ENCODE results near the gene HSDL1. TPM values are rescaled to one million over a fixed set of nuclear protein-coding genes. Genes with fewer than 3 reads are reported as not detected.

HSDL1 gene
- total RNA-seq, 4 donors from 2014 or later, result 10.1 to 19.2 (median 13.3) TPM

DNA sequence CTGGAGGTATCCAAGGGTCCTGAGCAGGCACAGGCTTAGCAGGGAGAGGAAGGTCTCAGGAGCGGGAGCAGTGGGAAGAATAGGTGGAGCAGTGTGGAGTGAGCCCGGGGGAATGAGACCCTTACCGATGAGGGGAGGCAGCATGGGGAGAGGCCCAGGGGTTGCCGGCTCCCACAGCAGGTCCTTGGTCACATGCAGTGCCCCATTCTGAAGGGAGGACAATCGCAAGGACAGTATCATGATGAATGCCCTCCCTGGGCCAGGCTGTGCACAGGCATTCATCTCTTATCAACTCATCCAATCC is 38.5 kb upstream of the HSDL1 start:
- H3K27me3 ChIP-seq, result no peaks in the 10 kb centered on the region
- no peak for TF ChIP-seq POLR2A (IDR thresholded peaks at IDR 0.05)
- TF ChIP-seq, protein P1, sequence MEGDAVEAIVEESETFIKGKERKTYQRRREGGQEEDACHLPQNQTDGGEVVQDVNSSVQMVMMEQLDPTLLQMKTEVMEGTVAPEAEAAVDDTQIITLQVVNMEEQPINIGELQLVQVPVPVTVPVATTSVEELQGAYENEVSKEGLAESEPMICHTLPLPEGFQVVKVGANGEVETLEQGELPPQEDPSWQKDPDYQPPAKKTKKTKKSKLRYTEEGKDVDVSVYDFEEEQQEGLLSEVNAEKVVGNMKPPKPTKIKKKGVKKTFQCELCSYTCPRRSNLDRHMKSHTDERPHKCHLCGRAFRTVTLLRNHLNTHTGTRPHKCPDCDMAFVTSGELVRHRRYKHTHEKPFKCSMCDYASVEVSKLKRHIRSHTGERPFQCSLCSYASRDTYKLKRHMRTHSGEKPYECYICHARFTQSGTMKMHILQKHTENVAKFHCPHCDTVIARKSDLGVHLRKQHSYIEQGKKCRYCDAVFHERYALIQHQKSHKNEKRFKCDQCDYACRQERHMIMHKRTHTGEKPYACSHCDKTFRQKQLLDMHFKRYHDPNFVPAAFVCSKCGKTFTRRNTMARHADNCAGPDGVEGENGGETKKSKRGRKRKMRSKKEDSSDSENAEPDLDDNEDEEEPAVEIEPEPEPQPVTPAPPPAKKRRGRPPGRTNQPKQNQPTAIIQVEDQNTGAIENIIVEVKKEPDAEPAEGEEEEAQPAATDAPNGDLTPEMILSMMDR (IDR thresholded peaks at IDR 0.05), result no peak
- no peak for TF ChIP-seq POLR2AphosphoS5 (IDR thresholded peaks at IDR 0.05)
- TF ChIP-seq EP300 (IDR thresholded peaks at IDR 0.05), result no peak
- WGBS, 2 donors (ENCODE audit: low coverage in 1 of 2), result 93% methylated on average over 5 of the region's 5 CpGs; no CpG with 5 or more reads in 1 of the 2 donors
- H3K27ac ChIP-seq, result peak overlapping the region in 2 of 4 donors; percentile 36 to 43
- no peaks in the 10 kb centered on the region for H3K9me3 ChIP-seq
- H3K36me3 ChIP-seq, result peaks cover 0 to 66% of the 10 kb centered on the region in 2 donors
- peaks cover 0 to 40% (median 3%) of the 10 kb centered on the region in 3 donors for H3K4me1 ChIP-seq
- ATAC-seq, result no peak
- H3K4me3 ChIP-seq, result no peak overlapping the region

DNA sequence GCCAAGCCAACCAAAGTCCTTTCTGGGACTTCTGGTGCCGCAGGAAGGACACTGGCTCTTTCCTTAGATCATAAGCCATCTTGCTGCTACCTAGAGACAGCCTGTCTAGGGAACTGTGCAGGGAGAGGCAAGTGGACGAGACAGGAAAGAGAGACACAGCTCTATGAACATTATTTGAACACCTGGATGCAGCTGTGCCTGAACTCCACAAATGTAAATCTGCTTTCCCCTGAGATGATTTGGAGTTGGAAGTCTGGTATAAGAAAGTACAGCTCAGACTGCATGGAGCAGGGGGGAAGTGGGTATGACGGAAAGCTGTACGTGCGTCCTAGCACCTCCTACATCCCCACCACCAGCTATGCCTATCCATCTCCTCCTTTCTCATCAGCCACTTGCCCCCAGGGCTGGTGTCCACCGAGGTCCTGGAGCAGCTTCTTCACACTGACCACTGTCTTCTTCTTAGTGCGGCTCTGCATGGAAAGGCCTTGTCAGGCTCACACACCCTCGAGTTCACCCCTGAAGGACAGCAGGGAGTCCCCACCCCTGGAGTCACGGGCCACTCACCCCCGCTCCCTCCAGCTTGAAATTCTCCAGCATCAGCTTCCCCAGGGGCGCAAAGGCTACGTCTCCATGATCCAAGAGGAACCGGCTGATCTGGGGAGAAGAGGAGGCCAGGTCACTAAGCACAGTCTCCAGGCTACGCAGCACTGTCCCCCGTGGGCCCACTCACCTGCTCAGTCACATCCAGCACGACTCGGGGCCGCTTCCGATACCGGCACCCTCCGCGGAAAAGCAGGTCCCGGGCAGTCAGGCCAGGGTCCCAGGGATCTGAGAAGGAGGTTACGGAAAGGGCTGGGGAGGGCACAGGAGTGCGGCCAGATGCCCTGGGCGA is 37.9 kb upstream of the HSDL1 start:
- Histone ChIP-seq H3K4me3 (no peak overlapping the region), H3K4me1 (peaks cover 0 to 46% (median 4%) of the 10 kb centered on the region in 3 donors), H3K9me3 (no peaks in the 10 kb centered on the region), H3K36me3 (peaks cover 0 to 71% of the 10 kb centered on the region in 2 donors), H3K27me3 (no peaks in the 10 kb centered on the region), H3K27ac (peak overlapping the region in 1 of 4 donors; percentile 36)
- no peak for ATAC-seq
- WGBS, 2 donors (ENCODE audit: low coverage in 1 of 2), result 95 to 100% methylated on average over 3 to 13 of the region's 26 CpGs
- TF ChIP-seq EP300 (IDR thresholded peaks at IDR 0.05), result no peak
- TF ChIP-seq, protein P1 (IDR thresholded peaks at IDR 0.05), result no peak
- no peak for TF ChIP-seq POLR2A (IDR thresholded peaks at IDR 0.05)
- no peak for TF ChIP-seq POLR2AphosphoS5 (IDR thresholded peaks at IDR 0.05)

DNA sequence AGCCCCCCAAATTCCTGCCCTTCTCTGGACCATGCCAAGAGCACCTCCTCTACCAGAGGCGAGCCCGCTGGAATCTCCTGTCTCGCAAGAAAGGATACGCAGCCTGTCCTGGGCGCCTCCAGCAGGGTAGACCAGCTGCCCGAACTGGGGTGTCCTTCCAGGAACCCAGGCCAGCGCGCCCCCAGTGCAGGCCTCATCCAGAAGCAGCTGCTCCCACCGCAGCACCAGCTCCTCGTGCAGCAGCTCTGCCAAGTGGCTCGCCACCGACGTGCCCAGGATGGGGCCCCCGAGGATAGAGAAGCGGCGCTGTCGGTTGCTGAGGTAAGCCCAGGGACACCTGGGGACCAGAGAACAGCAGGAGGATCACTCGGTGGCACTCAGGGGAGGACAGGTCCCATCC is 37.1 kb upstream of the HSDL1 start:
- Histone ChIP-seq H3K36me3 (peaks cover 0 to 71% of the 10 kb centered on the region in 2 donors), H3K27ac (no peak overlapping the region), H3K27me3 (no peaks in the 10 kb centered on the region), H3K4me3 (no peak overlapping the region), H3K4me1 (peaks cover 0 to 51% (median 12%) of the 10 kb centered on the region in 3 donors), H3K9me3 (no peaks in the 10 kb centered on the region)
- WGBS, 2 donors (ENCODE audit: low coverage in 1 of 2), result 100% methylated on average over 2 of the region's 18 CpGs; no CpG with 5 or more reads in 1 of the 2 donors
- TF ChIP-seq, protein P1 (IDR thresholded peaks at IDR 0.05), result no peak
- TF ChIP-seq EP300 (IDR thresholded peaks at IDR 0.05) (no peak), POLR2AphosphoS5 (IDR thresholded peaks at IDR 0.05) (no peak), POLR2A (IDR thresholded peaks at IDR 0.05) (no peak)
- no peak for ATAC-seq

DNA sequence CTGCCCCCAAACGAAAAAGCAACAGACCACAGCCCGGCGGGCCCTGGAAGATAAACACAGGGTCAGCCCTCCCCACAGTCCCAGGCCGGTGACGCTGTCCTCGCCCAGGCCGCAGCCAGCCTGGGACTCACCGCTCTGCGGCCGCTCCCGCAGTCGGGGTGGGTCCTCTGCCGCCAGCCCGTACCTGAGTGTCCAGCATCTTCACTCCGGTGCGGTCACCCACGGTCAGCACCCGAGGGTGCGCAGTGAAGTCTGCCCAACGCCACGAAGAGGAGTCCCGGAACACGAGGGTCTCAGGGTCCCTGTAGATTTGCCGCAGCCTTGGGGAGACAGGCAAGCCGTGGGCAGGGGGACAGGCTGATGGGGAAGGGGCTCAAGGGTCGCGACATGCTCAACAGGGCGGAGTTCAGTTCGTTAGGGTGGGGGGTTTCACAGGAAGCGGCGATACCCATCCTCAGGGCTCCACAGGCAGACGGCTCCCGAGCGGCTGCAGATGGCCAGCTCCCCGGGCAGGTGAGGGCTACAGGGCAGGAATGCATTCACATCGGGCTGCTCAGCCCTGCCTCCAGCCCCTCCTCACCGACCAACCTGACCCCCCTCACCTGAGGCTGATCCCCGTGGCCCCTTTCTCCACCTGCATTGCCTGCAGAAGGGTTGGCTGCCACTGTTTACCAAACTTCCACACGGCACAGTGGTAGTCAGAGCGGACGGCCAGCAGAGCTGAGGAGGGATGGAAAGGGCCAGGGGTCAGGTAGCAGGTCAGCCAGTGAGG is 36.4 kb upstream of the HSDL1 start:
- H3K27ac ChIP-seq, result peak overlapping the region in 1 of 4 donors; percentile 38
- ATAC-seq, result no peak
- TF ChIP-seq EP300 (IDR thresholded peaks at IDR 0.05), result no peak
- TF ChIP-seq POLR2AphosphoS5 (IDR thresholded peaks at IDR 0.05), result no peak
- TF ChIP-seq POLR2A (IDR thresholded peaks at IDR 0.05), result no peak
- TF ChIP-seq, protein P1 (IDR thresholded peaks at IDR 0.05), result no peak
- H3K4me3 ChIP-seq, result no peak overlapping the region
- H3K4me1 ChIP-seq, result peaks cover 0 to 55% (median 20%) of the 10 kb centered on the region in 3 donors
- no peaks in the 10 kb centered on the region for H3K27me3 ChIP-seq
- no CpG with 5 or more reads among the region's 41 CpGs for WGBS, 2 donors (ENCODE audit: low coverage in 1 of 2)
- H3K36me3 ChIP-seq, result peaks cover 0 to 71% of the 10 kb centered on the region in 2 donors
- H3K9me3 ChIP-seq, result no peaks in the 10 kb centered on the region
